ENCODE data around the gene NSD1.

The NSD1 gene

GRCh38 chr5:177133096-177133852 is at the start of gene NSD1:
Gene NSD1, plus strand, starts transcription at chr5:177133773. Its CDS starts 1,331 bp downstream, at chr5:177135104.
- DNase-seq, result peak; percentile 22 to 77

- no peak for DNase-seq
Measured at GRCh38 chr5:177084175-177084574, 49.4 kb upstream of the NSD1 start.

- peak; percentile 19 to 30 for DNase-seq
Measured at GRCh38 chr5:177085985-177086653, 47.5 kb upstream of the NSD1 start.

- peak in 1 of 2 experiments; percentile 82 for DNase-seq
Measured at GRCh38 chr5:177086654-177087397, 46.7 kb upstream of the NSD1 start, which contains the start of gene FGFR4. Gene FGFR4, plus strand, starts transcription at chr5:177086915. Its CDS starts 2,688 bp downstream, at chr5:177089603.

GRCh38 chr5:177087398-177088005 is 46.1 kb upstream of the NSD1 start:
- no peak for DNase-seq

GRCh38 chr5:177089127-177089526 is 44.4 kb upstream of the NSD1 start:
- DNase-seq, result no peak

- no peak for DNase-seq
Measured at GRCh38 chr5:177089825-177090641, 43.5 kb upstream of the NSD1 start.

- DNase-seq, result no peak
Measured at GRCh38 chr5:177090813-177091212, 42.8 kb upstream of the NSD1 start.

GRCh38 chr5:177091232-177091631 is 42.3 kb upstream of the NSD1 start:
- no peak for DNase-seq

- DNase-seq, result no peak
Measured at GRCh38 chr5:177092178-177093081, 41.1 kb upstream of the NSD1 start.

- DNase-seq, result no peak
Measured at GRCh38 chr5:177093082-177093712, 40.4 kb upstream of the NSD1 start.

GRCh38 chr5:177093803-177094202 is 39.8 kb upstream of the NSD1 start:
- no peak for DNase-seq

GRCh38 chr5:177094224-177095087 is 39.1 kb upstream of the NSD1 start:
- DNase-seq, result no peak

- DNase-seq, result no peak
Measured at GRCh38 chr5:177095088-177095669, 38.4 kb upstream of the NSD1 start.

- DNase-seq, result no peak
Measured at GRCh38 chr5:177096162-177097015, 37.2 kb upstream of the NSD1 start.

- no peak for DNase-seq
Measured at GRCh38 chr5:177097016-177097985, 36.3 kb upstream of the NSD1 start.

- no peak for DNase-seq
Measured at GRCh38 chr5:177098120-177098469, 35.5 kb upstream of the NSD1 start.

All from NCI-H526 (cell line).